Measurements from ENCODE around the gene CCDC89.

GRCh38 chr11:85723088-85723487 is 37.1 kb upstream of the CCDC89 start:
- TF ChIP-seq POLR2A (IDR thresholded peaks at IDR 0.05) (no peak), CTCF (IDR thresholded peaks at IDR 0.05) (no peak), POLR2AphosphoS5 (IDR thresholded peaks at IDR 0.05) (no peak)

Data from prostate gland (tissue), 2 donors.